Hepatocyte (in vitro differentiated cells): ENCODE data around the gene ABL2.

Experiments used
- EZH2 ChIP-seq: fragments of 200-600 bp; sonication (generic); IDR thresholded peaks from 2 replicates; pipeline ENCODE4 v1.6.1; 2016; ENCODE audit warnings: antibody characterized with exemption, mild to moderate bottlenecking, borderline replicate concordance
- TF ChIP-seq, protein P1 (sequence below): fragments of 200-600 bp; sonication (generic); IDR thresholded peaks from 2 replicates; pipeline ENCODE4 v1.5.1; 2016; ENCODE audit warnings: antibody characterized with exemption, mild to moderate bottlenecking; ENCODE audit not compliant: poor library complexity

GRCh38 chr1:179156708-179157107 lies 72.8 kb downstream of the ABL2 start:
- TF ChIP-seq, protein P1, sequence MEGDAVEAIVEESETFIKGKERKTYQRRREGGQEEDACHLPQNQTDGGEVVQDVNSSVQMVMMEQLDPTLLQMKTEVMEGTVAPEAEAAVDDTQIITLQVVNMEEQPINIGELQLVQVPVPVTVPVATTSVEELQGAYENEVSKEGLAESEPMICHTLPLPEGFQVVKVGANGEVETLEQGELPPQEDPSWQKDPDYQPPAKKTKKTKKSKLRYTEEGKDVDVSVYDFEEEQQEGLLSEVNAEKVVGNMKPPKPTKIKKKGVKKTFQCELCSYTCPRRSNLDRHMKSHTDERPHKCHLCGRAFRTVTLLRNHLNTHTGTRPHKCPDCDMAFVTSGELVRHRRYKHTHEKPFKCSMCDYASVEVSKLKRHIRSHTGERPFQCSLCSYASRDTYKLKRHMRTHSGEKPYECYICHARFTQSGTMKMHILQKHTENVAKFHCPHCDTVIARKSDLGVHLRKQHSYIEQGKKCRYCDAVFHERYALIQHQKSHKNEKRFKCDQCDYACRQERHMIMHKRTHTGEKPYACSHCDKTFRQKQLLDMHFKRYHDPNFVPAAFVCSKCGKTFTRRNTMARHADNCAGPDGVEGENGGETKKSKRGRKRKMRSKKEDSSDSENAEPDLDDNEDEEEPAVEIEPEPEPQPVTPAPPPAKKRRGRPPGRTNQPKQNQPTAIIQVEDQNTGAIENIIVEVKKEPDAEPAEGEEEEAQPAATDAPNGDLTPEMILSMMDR: no peak
- TF ChIP-seq EZH2: no peak
